Measurements from ENCODE around the gene ANKRD28. TPM values are rescaled to one million over a fixed set of nuclear protein-coding genes. Genes with fewer than 3 reads are reported as not detected.

The ANKRD28 gene
- polyA plus RNA-seq, 1 of the 3 experiments (the other 2 are of a cell fraction): 74.8 TPM

- TF ChIP-seq MXI1 (IDR thresholded peaks at IDR 0.05; ENCODE audit: low read depth, low read length) (no peak), ELF1 (IDR thresholded peaks at IDR 0.05) (no peak), USF2 (IDR thresholded peaks at IDR 0.05; ENCODE audit: borderline replicate concordance, low read depth, low read length) (no peak), CHD2 (IDR thresholded peaks at IDR 0.05; ENCODE audit: low read length, partially characterized antibody) (no peak), POLR2AphosphoS5 (IDR thresholded peaks at IDR 0.05; ENCODE audit: low read depth, low read length) (no peak), CTCF (IDR thresholded peaks at IDR 0.05) (no peak)
Observed at GRCh38 chr3:15664144-15664543, 133.6 kb downstream of the ANKRD28 start (continued).

GRCh38 chr3:15660055-15660935, 137.5 kb downstream of the ANKRD28 start:
- no peak for DNase-seq
- Histone ChIP-seq H3K4me2 (no peak overlapping the region), H3K27ac (ENCODE audit: low read depth in 2 of 2, low read length in 1 of 2) (peak overlapping the region in 1 of 2 experiments; percentile 31; a peak in 1 of 4 replicates), H3K36me3 (replicated peaks in 1 of 2; ENCODE audit: control insufficient read depth in 1 of 2, insufficient read depth in 2 of 2, low read length in 1 of 2) (peaks cover 0 to 6% of the 10 kb centered on the region in 2 experiments), H2AFZ (ENCODE audit: low read depth) (no peak overlapping the region), H3K9me2 (no peaks in the 10 kb centered on the region), H3F3A (replicated peaks; ENCODE audit: insufficient read depth) (peaks cover 39% of the 10 kb centered on the region), H3K4me3 (ENCODE audit: low read depth in 2 of 2, low read length in 1 of 2) (no peak overlapping the region), H3K9ac (no peak overlapping the region), H3K4me1 (ENCODE audit: control insufficient read depth in 1 of 2, insufficient read depth in 2 of 2, low read depth in 1 of 2, low read length in 1 of 2) (no peaks in the 10 kb centered on the region), H3K27me3 (ENCODE audit: insufficient read depth) (no peaks in the 10 kb centered on the region), H3K9me3 (no peaks in the 10 kb centered on the region; the same call in 1 of the 2 replicates), H4K20me1 (ENCODE audit: insufficient read depth) (no peaks in the 10 kb centered on the region), H3K79me2 (ENCODE audit: insufficient read depth) (no peaks in the 10 kb centered on the region)
- 72% methylated on average over 7 of the region's 7 CpGs for WGBS (ENCODE audit: low lambda C conversion rate)
- ChIA-PET CTCF (interaction anchor here (1.4 kb wide), 1 partner anchor 30 kb away, joined by 3 read pairs; no protein-coding TSS in a partner anchor), POLR2A (no interaction called here)
- TF ChIP-seq FOSL2 (IDR thresholded peaks at IDR 0.05; ENCODE audit: borderline replicate concordance, low read depth): no peak
- TF ChIP-seq JUND (IDR thresholded peaks at IDR 0.05): no peak
- TF ChIP-seq TCF12 (IDR thresholded peaks at IDR 0.05): peak; percentile 29; the same call in 1 of the 2 replicates
- no peak for TF ChIP-seq ZBTB33 (IDR thresholded peaks at IDR 0.05; ENCODE audit: borderline replicate concordance, low read depth)
- TF ChIP-seq SIN3A (IDR thresholded peaks at IDR 0.05; ENCODE audit: borderline replicate concordance, low read depth, low read length): no peak
- no peak for TF ChIP-seq GATA2 (CRISPR knock-in tag; IDR thresholded peaks at IDR 0.05)

All from SK-N-SH (cell line).